Osteocyte (in vitro differentiated cells): ENCODE results near the gene NKAIN2. TPM values are rescaled to one million over a fixed set of nuclear protein-coding genes. Genes with fewer than 3 reads are reported as not detected.

Experiments
- DNase-seq: peaks from one replicate; pipeline ENCODE4 v3.0.0; 2021; ENCODE audit warnings: mixed read lengths; ENCODE audit not compliant: unreplicated experiment; ENCODE audit errors: extremely low spot score
- H3K27ac Mint-ChIP-seq: one replicate; pipeline ENCODE4 v1.8.0; 2021; ENCODE audit warnings: mild to moderate bottlenecking, mixed read lengths; ENCODE audit not compliant: unreplicated experiment
- H3K27me3 Mint-ChIP-seq: one replicate; pipeline ENCODE4 v1.8.0; 2021; ENCODE audit warnings: mixed read lengths; ENCODE audit not compliant: unreplicated experiment
- H3K36me3 Mint-ChIP-seq: one replicate; pipeline ENCODE4 v1.8.0; 2021; ENCODE audit warnings: mixed read lengths; ENCODE audit not compliant: unreplicated experiment
- H3K4me1 Mint-ChIP-seq: one replicate; pipeline ENCODE4 v1.8.0; 2021; ENCODE audit warnings: mixed read lengths; ENCODE audit not compliant: unreplicated experiment
- H3K4me3 Mint-ChIP-seq: one replicate; pipeline ENCODE4 v1.8.0; 2021; ENCODE audit warnings: mild to moderate bottlenecking, moderate library complexity, mixed read lengths; ENCODE audit not compliant: unreplicated experiment
- H3K9me3 Mint-ChIP-seq: one replicate; pipeline ENCODE4 v1.8.0; 2021; ENCODE audit warnings: mixed read lengths; ENCODE audit not compliant: unreplicated experiment
- total RNA-seq: library from RNA; stranded (reverse); gene quantifications from 2 replicates; pipeline ENCODE4 v1.2.1, GENCODE V29; 2021
- TF ChIP-seq, protein P1 (sequence below): fragments of 200-600 bp; sonication (generic); IDR thresholded peaks from 2 replicates; pipeline ENCODE4 v1.5.0; 2021; ENCODE audit warnings: antibody characterized with exemption, mild to moderate bottlenecking, moderate library complexity

The NKAIN2 gene
- total RNA-seq, 1 donor from 2014 or later = 17.8 TPM

DNA sequence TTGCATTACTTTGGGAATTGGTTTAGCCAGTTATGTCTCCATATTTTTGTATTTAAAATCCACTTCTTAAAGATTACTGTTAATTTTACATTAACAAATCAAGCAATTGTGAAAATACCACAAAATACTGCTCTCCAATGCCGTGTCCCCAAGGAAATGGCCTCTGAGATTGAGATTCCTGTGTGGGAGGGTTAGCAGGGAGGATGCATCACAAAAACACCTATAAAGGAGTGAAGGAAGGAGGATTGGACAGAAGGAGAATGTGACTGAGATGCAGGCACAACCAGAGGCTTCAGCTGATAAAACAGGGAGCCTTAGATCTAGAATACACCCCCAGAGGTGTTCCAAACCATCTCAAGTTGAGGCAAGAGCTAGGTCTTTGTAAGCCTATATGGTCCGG lies 34.2 kb upstream of the NKAIN2 start:
- no peak for DNase-seq
- TF ChIP-seq, protein P1, sequence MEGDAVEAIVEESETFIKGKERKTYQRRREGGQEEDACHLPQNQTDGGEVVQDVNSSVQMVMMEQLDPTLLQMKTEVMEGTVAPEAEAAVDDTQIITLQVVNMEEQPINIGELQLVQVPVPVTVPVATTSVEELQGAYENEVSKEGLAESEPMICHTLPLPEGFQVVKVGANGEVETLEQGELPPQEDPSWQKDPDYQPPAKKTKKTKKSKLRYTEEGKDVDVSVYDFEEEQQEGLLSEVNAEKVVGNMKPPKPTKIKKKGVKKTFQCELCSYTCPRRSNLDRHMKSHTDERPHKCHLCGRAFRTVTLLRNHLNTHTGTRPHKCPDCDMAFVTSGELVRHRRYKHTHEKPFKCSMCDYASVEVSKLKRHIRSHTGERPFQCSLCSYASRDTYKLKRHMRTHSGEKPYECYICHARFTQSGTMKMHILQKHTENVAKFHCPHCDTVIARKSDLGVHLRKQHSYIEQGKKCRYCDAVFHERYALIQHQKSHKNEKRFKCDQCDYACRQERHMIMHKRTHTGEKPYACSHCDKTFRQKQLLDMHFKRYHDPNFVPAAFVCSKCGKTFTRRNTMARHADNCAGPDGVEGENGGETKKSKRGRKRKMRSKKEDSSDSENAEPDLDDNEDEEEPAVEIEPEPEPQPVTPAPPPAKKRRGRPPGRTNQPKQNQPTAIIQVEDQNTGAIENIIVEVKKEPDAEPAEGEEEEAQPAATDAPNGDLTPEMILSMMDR = no peak
- no peaks in the 10 kb centered on the region for H3K9me3 Mint-ChIP-seq
- H3K27me3 Mint-ChIP-seq = no peaks in the 10 kb centered on the region
- no peaks in the 10 kb centered on the region for H3K36me3 Mint-ChIP-seq
- H3K4me1 Mint-ChIP-seq = peaks cover 3% of the 10 kb centered on the region
- H3K4me3 Mint-ChIP-seq = no peak overlapping the region
- H3K27ac Mint-ChIP-seq = no peak overlapping the region

DNA sequence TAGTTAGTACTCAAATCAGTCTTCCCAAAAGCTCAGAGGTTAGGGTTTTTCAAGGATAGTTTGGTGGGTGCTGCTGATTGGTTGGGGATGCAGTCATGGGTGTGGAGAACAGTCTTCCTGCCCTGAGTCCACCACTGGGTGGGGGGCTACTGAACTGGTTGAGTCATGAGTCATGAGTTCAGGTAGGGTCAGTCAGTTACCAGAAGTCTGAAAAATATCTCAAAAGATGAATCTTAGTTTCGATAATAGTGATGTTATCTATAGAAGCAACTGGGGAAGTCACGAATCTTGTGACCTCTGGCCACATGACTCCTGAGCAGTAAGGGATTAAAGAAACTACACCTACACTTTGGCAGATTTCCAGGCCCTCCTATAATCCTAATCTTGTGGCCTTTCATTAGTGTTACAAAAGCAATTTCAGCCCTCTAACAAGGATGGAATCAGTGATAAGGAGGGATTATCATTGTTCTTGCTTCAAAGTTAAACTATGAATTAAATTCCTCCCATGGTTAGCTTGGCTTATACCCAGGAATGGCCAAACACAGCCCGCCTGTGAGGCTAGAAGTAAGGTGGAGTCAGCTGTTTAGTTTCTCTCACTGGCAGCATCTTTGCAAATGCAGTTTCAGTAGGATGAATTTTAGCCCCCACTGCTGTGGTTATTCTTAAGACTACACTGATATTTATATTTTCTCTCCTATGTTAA lies 33.3 kb upstream of the NKAIN2 start:
- Mint-ChIP-seq H3K36me3 (no peaks in the 10 kb centered on the region), H3K9me3 (no peaks in the 10 kb centered on the region), H3K4me3 (no peak overlapping the region), H3K27me3 (peaks cover 7% of the 10 kb centered on the region), H3K4me1 (peaks cover 3% of the 10 kb centered on the region), H3K27ac (no peak overlapping the region)
- no peak for DNase-seq
- TF ChIP-seq, protein P1 = no peak

DNA sequence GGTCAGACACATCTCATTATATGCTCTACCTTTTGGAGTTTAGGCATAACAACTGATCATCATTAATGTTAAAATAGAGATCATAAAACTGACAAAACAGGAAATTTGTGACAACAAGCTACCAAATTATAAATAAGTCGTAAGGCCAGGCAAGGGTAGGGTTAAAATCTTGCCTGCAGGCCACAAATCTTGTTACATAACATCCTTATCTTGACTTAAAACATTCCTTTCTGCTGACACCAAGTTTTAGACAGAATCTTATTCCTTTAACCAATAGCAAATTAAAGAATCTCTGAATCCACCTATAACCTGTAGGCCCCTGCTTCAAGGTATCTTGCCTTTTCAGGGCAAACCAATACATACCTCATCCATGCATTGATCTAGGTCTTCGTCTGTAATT lies 32.5 kb upstream of the NKAIN2 start:
- no peak overlapping the region for H3K27ac Mint-ChIP-seq
- no peak for DNase-seq
- H3K27me3 Mint-ChIP-seq = peaks cover 7% of the 10 kb centered on the region
- H3K4me3 Mint-ChIP-seq = no peak overlapping the region
- peaks cover 3% of the 10 kb centered on the region for H3K4me1 Mint-ChIP-seq
- TF ChIP-seq, protein P1 = no peak
- no peaks in the 10 kb centered on the region for H3K36me3 Mint-ChIP-seq
- no peaks in the 10 kb centered on the region for H3K9me3 Mint-ChIP-seq

DNA sequence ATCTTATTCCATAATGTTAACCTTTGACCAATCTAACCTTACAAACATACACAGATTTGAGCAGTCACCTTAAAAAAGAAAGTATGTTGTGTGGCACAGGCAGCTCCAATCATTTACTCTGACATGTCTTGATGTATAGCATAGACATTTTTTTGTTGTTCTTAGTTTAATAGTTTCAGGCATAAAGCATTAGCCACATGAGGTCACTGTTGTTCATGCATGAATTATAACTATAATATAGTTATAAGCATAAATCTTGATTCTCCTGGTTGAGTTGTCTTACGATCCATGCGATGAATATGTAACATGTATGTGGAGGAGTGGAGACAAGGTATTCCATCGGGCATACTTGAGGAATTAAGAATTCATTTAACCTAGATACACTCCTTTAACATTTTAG lies 26.1 kb upstream of the NKAIN2 start:
- TF ChIP-seq, protein P1 = peak; percentile 69
- H3K9me3 Mint-ChIP-seq = no peaks in the 10 kb centered on the region
- no peak overlapping the region for H3K4me3 Mint-ChIP-seq
- peaks cover 10% of the 10 kb centered on the region for H3K27me3 Mint-ChIP-seq
- H3K4me1 Mint-ChIP-seq = peaks cover 20% of the 10 kb centered on the region
- no peaks in the 10 kb centered on the region for H3K36me3 Mint-ChIP-seq
- no peak overlapping the region for H3K27ac Mint-ChIP-seq
- no peak for DNase-seq

DNA sequence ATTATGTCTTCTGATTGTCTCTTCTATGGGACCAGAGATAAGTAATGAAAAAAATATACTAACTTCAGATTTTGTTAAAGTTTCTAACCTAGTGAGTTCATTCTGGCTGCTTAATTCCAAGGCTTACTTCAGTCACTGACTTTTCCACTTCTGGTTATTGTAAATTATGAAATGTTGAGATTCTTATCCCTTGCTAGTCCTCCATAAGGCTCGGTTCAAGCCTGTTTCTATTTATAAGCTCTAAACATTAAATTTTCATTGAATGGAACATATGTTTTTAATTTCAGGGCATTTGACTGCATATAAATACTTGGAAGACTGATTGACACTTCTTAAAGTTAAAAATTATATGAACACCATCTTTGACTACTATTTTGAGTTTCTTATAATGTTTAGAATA lies 23.6 kb upstream of the NKAIN2 start:
- Mint-ChIP-seq H3K36me3 (no peaks in the 10 kb centered on the region), H3K27me3 (peaks cover 7% of the 10 kb centered on the region), H3K4me1 (peaks cover 20% of the 10 kb centered on the region), H3K9me3 (no peaks in the 10 kb centered on the region), H3K27ac (peak overlapping the region; percentile 28), H3K4me3 (no peak overlapping the region)
- TF ChIP-seq, protein P1 = no peak
- DNase-seq = no peak
